HCT116 (cell line): ENCODE results near the gene HMGN5. TPM values are rescaled to one million over a fixed set of nuclear protein-coding genes. Genes with fewer than 3 reads are reported as not detected.

Experiments
- CEBPB ChIP-seq: IDR thresholded peaks from 2 replicates; pipeline ENCODE4 v1.6.1; 2012; ENCODE audit warnings: low read depth
- RAD21 ChIP-seq: IDR thresholded peaks from 2 replicates; pipeline ENCODE4 v1.6.1; 2012; ENCODE audit warnings: low read depth, mild to moderate bottlenecking
- REST ChIP-seq: IDR thresholded peaks from 2 replicates; pipeline ENCODE4 v1.6.1; 2012; ENCODE audit warnings: low read depth
- SRF ChIP-seq: IDR thresholded peaks from 2 replicates; pipeline ENCODE4 v1.6.1; 2012; ENCODE audit warnings: low read depth
- ZBTB33 ChIP-seq: IDR thresholded peaks from 2 replicates; pipeline ENCODE4 v1.6.1; 2011; ENCODE audit warnings: mild to moderate bottlenecking, low read length, moderate library complexity; ENCODE audit not compliant: insufficient replicate concordance; ENCODE audit errors: extremely low read depth
- ZNF274 ChIP-seq: fragments of 200-500 bp; sonication (Bioruptor generic); IDR thresholded peaks from 2 replicates; pipeline ENCODE4 v1.6.1; 2014; ENCODE audit warnings: mild to moderate bottlenecking, low read depth, low read length, inconsistent platforms
- total RNA-seq: library from RNA; stranded (reverse); gene quantifications from one replicate; pipeline ENCODE4 v1.2.1, GENCODE V29; 2021; ENCODE audit not compliant: unreplicated experiment

Gene HMGN5
- total RNA-seq, 1 experiment from 2014 or later = 3.0 TPM

- TF ChIP-seq ZBTB33 (no peak), CEBPB (no peak), SRF (no peak), RAD21 (no peak), REST (no peak), ZNF274 (no peak)
Measured at GRCh38 chrX:81168391-81168790, 33.3 kb downstream of the HMGN5 start (continued).
